ENCODE data around the gene ELL2. TPM values are rescaled to one million over a fixed set of nuclear protein-coding genes. Genes with fewer than 3 reads are reported as not detected.

Gene ELL2
- total RNA-seq, 1 donor from 2014 or later = 124 TPM

DNA sequence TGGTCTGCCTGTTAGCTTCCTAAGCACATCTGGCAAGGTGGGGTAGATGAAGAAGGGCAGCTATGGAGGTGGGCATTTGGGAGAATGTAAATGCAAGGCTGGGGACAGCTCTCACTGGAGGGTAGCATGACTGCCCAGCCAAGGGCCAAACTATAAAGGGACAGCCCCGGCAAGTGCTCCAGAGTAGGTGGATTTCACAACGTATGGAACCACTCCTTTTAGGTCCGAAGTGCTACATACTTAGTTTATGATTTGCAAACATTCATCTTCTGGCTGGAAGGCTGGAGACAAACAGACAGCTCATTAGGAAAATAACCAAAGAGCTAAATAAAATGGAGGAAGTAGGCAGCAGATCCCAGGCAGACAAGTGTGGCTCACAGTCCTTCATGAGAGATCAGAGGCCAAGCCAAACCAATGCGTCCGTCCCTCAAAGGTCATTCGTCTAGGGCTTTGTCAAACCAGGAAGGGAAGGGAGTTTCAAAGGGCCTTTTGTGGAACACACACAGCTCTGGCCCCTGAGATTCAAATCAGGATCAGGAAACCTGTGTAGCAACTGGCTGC lies 96.6 kb downstream of the ELL2 start:
- peak overlapping the region; percentile 23 for H3K4me3 Mint-ChIP-seq (ENCODE audit: low read depth)
- no peak for DNase-seq (ENCODE audit: low spot score, unreplicated experiment)
- no peaks in the 10 kb centered on the region for H3K36me3 Mint-ChIP-seq (ENCODE audit: insufficient read depth)
- peak overlapping the region; percentile 80 for H3K27ac Mint-ChIP-seq
- TF ChIP-seq, protein P1, sequence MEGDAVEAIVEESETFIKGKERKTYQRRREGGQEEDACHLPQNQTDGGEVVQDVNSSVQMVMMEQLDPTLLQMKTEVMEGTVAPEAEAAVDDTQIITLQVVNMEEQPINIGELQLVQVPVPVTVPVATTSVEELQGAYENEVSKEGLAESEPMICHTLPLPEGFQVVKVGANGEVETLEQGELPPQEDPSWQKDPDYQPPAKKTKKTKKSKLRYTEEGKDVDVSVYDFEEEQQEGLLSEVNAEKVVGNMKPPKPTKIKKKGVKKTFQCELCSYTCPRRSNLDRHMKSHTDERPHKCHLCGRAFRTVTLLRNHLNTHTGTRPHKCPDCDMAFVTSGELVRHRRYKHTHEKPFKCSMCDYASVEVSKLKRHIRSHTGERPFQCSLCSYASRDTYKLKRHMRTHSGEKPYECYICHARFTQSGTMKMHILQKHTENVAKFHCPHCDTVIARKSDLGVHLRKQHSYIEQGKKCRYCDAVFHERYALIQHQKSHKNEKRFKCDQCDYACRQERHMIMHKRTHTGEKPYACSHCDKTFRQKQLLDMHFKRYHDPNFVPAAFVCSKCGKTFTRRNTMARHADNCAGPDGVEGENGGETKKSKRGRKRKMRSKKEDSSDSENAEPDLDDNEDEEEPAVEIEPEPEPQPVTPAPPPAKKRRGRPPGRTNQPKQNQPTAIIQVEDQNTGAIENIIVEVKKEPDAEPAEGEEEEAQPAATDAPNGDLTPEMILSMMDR (IDR thresholded peaks at IDR 0.05; ENCODE audit: unreplicated experiment) = no peak
- H3K4me1 Mint-ChIP-seq (ENCODE audit: low read depth) = peaks cover 44% of the 10 kb centered on the region
- H3K27me3 Mint-ChIP-seq = no peaks in the 10 kb centered on the region
- H3K9me3 Mint-ChIP-seq (ENCODE audit: low read depth) = peaks cover 6% of the 10 kb centered on the region

GRCh38 chr5:95864456-95864855 lies 97.2 kb downstream of the ELL2 start:
- Mint-ChIP-seq H3K9me3 (ENCODE audit: low read depth) (peaks cover 6% of the 10 kb centered on the region), H3K27me3 (no peaks in the 10 kb centered on the region), H3K4me1 (ENCODE audit: low read depth) (peaks cover 48% of the 10 kb centered on the region), H3K36me3 (ENCODE audit: insufficient read depth) (no peaks in the 10 kb centered on the region), H3K4me3 (ENCODE audit: low read depth) (no peak overlapping the region), H3K27ac (no peak overlapping the region)
- TF ChIP-seq, protein P1 (IDR thresholded peaks at IDR 0.05; ENCODE audit: unreplicated experiment) = no peak
- no peak for DNase-seq (ENCODE audit: low spot score, unreplicated experiment)

DNA sequence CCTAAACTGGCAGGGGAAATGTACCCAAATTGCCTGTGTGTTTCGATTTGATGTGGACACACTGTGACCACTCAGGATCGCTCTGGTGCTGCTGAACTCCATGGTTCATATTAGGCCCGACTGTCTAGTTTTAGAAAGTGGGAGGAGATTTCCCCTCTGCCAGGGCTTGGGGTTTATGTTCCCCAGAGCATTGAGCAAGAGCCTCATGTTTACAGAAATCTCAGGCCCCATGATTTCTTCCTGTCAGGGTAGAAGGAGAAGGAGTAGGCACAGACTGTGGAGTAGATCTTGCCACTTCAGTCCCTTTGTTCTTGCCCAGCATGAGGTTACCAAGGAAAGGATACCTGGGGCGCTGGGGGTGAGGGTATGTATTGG lies 98.3 kb downstream of the ELL2 start:
- Mint-ChIP-seq H3K27ac (peak overlapping the region; percentile 96), H3K4me3 (ENCODE audit: low read depth) (no peak overlapping the region), H3K9me3 (ENCODE audit: low read depth) (peaks cover 6% of the 10 kb centered on the region), H3K4me1 (ENCODE audit: low read depth) (peaks cover 59% of the 10 kb centered on the region), H3K36me3 (ENCODE audit: insufficient read depth) (no peaks in the 10 kb centered on the region), H3K27me3 (no peaks in the 10 kb centered on the region)
- TF ChIP-seq, protein P1 (IDR thresholded peaks at IDR 0.05; ENCODE audit: unreplicated experiment) = no peak
- DNase-seq (ENCODE audit: low spot score, unreplicated experiment) = no peak

GRCh38 chr5:95862671-95863382 lies 98.8 kb downstream of the ELL2 start:
- H3K36me3 Mint-ChIP-seq (ENCODE audit: insufficient read depth) = no peaks in the 10 kb centered on the region
- peaks cover 3% of the 10 kb centered on the region for H3K9me3 Mint-ChIP-seq (ENCODE audit: low read depth)
- TF ChIP-seq, protein P1 (IDR thresholded peaks at IDR 0.05; ENCODE audit: unreplicated experiment) = no peak
- no peak for DNase-seq (ENCODE audit: low spot score, unreplicated experiment)
- H3K4me1 Mint-ChIP-seq (ENCODE audit: low read depth) = peaks cover 64% of the 10 kb centered on the region
- no peaks in the 10 kb centered on the region for H3K27me3 Mint-ChIP-seq
- peak overlapping the region; percentile 49 for H3K4me3 Mint-ChIP-seq (ENCODE audit: low read depth)
- H3K27ac Mint-ChIP-seq = peak overlapping the region; percentile 96

- H3K27ac Mint-ChIP-seq = peak overlapping the region; percentile 96
- no peaks in the 10 kb centered on the region for H3K27me3 Mint-ChIP-seq
- no peaks in the 10 kb centered on the region for H3K36me3 Mint-ChIP-seq (ENCODE audit: insufficient read depth)
- H3K4me1 Mint-ChIP-seq (ENCODE audit: low read depth) = peaks cover 71% of the 10 kb centered on the region
- H3K9me3 Mint-ChIP-seq (ENCODE audit: low read depth) = peaks cover 3% of the 10 kb centered on the region
- TF ChIP-seq, protein P1 (IDR thresholded peaks at IDR 0.05; ENCODE audit: unreplicated experiment) = no peak
- no peak overlapping the region for H3K4me3 Mint-ChIP-seq (ENCODE audit: low read depth)
- DNase-seq (ENCODE audit: low spot score, unreplicated experiment) = no peak
Measured at GRCh38 chr5:95861864-95862561, 99.6 kb downstream of the ELL2 start.

Data from progenitor cell of endocrine pancreas (in vitro differentiated cells).